Measurements from ENCODE around the gene GFM2.

GRCh38 chr5:74765929-74766328 is 988 bp downstream of the GFM2 start:
- TF ChIP-seq CTCF (IDR thresholded peaks at IDR 0.05) (no peak), POLR2A (IDR thresholded peaks at IDR 0.05) (no peak)

Measured in transverse colon (tissue), 3 donors.